Right ventricle myocardium superior (tissue), 1 donor: Measurements from ENCODE around the gene ASXL1. TPM values are rescaled to one million over a fixed set of nuclear protein-coding genes. Genes with fewer than 3 reads are reported as not detected.

Source experiments
- total RNA-seq: library from RNA; stranded (reverse); fragmentation: NEBNext Ultra II Directional; extraction: Animal tissue kit (Norgen Biotek cat#: 25700); gene quantifications from one replicate; pipeline ENCODE4 v1.2.1, GENCODE V29; 2021
- donor health status: DM: no; HTN: yes; CAD: no; lungs with severe emphysema.

The ASXL1 gene
- total RNA-seq, 1 donor from 2014 or later, result 24.5 TPM

Other genes starting within 250 kb of the ASXL1 start
- 23.0 TPM for gene TM9SF4, start 248.6 kb upstream of the ASXL1 start, total RNA-seq
- 5.7 TPM for gene PLAGL2, start 150.6 kb upstream of the ASXL1 start, total RNA-seq
- 24.9 TPM for gene POFUT1, start 150.5 kb upstream of the ASXL1 start, total RNA-seq
- 8.6 TPM for gene KIF3B, start 80.7 kb upstream of the ASXL1 start, total RNA-seq
- 3.5 TPM for gene NOL4L, start 227.0 kb downstream of the ASXL1 start, total RNA-seq